Trophoblast cell (in vitro differentiated cells and primary cell): Measurements from ENCODE around the gene FKBP15.

ENCODE experiments used
- DNase-seq, 2 donors: peaks; one replicate each; pipeline ENCODE4 v3.0.0-alpha.2; 2016
- H2AFZ ChIP-seq: 2 replicates; pipeline ENCODE4 v1.6.1; 2013; ENCODE audit warnings: low read length, moderate library complexity, mild to moderate bottlenecking; ENCODE audit not compliant: insufficient read depth, poor library complexity
- H2AK5ac ChIP-seq: 2 replicates; pipeline ENCODE4 v1.6.1; 2013; ENCODE audit warnings: mild to moderate bottlenecking, low read length
- H2BK120ac ChIP-seq: 2 replicates; pipeline ENCODE4 v1.6.1; 2013; ENCODE audit warnings: low read length, mild to moderate bottlenecking, moderate library complexity; ENCODE audit not compliant: insufficient read depth, poor library complexity
- H2BK12ac ChIP-seq: 2 replicates; pipeline ENCODE4 v1.6.1; 2013; ENCODE audit warnings: mild to moderate bottlenecking, low read length, moderate library complexity
- H2BK5ac ChIP-seq: 2 replicates; pipeline ENCODE4 v1.6.1; 2013; ENCODE audit warnings: low read length, low read depth, moderate library complexity, mild to moderate bottlenecking; ENCODE audit not compliant: poor library complexity
- H3K14ac ChIP-seq: 2 replicates; pipeline ENCODE4 v1.6.1; 2013; ENCODE audit warnings: mild to moderate bottlenecking, low read length
- H3K18ac ChIP-seq: 2 replicates; pipeline ENCODE4 v1.6.1; 2013; ENCODE audit warnings: mild to moderate bottlenecking, low read length
- H3K23ac ChIP-seq: 2 replicates; pipeline ENCODE4 v1.6.1; 2013; ENCODE audit warnings: low read length
- H3K27ac ChIP-seq: 2 replicates; pipeline ENCODE4 v1.5.1; 2013; ENCODE audit warnings: low read depth, mild to moderate bottlenecking, inconsistent platforms, low read length, moderate library complexity
- H3K27me3 ChIP-seq: 2 replicates; pipeline ENCODE4 v1.6.1; 2013; ENCODE audit warnings: inconsistent platforms, mild to moderate bottlenecking, low read length, moderate library complexity; ENCODE audit not compliant: insufficient read depth
- H3K36me3 ChIP-seq, 2 experiments: 1 replicate in 1 of 2; 2 replicates in 1 of 2; pipeline ENCODE4 v1.6.1; 2013; ENCODE audit warnings: low read length in 2 of 2, mild to moderate bottlenecking in 2 of 2, moderate library complexity in 1 of 2; ENCODE audit not compliant: insufficient read depth in 2 of 2, control insufficient read depth in 1 of 2
- H3K4ac ChIP-seq: 2 replicates; pipeline ENCODE4 v1.6.1; 2013; ENCODE audit warnings: low read depth, mild to moderate bottlenecking, low read length, moderate library complexity
- H3K4me1 ChIP-seq, 2 experiments: 1 replicate in 1 of 2; 2 replicates in 1 of 2; pipeline ENCODE4 v1.6.1; 2013; ENCODE audit warnings: low read length in 2 of 2, mild to moderate bottlenecking in 2 of 2, moderate library complexity in 1 of 2; ENCODE audit not compliant: insufficient read depth in 2 of 2, control insufficient read depth in 1 of 2
- H3K4me2 ChIP-seq: 2 replicates; pipeline ENCODE4 v1.6.1; 2013; ENCODE audit warnings: inconsistent platforms, mild to moderate bottlenecking, low read length, moderate library complexity
- H3K4me3 ChIP-seq: 2 replicates; pipeline ENCODE4 v1.5.1; 2013; ENCODE audit warnings: mild to moderate bottlenecking, low read depth, low read length, inconsistent platforms
- H3K79me1 ChIP-seq: one replicate; pipeline ENCODE4 v1.6.1; 2013; ENCODE audit warnings: low read length
- H3K79me2 ChIP-seq: 2 replicates; pipeline ENCODE4 v1.6.1; 2013; ENCODE audit warnings: low read length, mild to moderate bottlenecking; ENCODE audit not compliant: control insufficient read depth, insufficient read depth, poor library complexity
- H3K9ac ChIP-seq: 2 replicates; pipeline ENCODE4 v1.6.1; 2013; ENCODE audit warnings: mild to moderate bottlenecking, low read length
- H3K9me3 ChIP-seq: 2 replicates; pipeline ENCODE4 v1.6.1; 2013; ENCODE audit warnings: low read depth, mild to moderate bottlenecking, control low read depth, inconsistent platforms, low read length; ENCODE audit not compliant: insufficient read depth
- H4K12ac ChIP-seq: 2 replicates; pipeline ENCODE4 v1.6.1; 2013; ENCODE audit warnings: low read depth, mild to moderate bottlenecking, low read length, moderate library complexity
- H4K8ac ChIP-seq: 2 replicates; pipeline ENCODE4 v1.6.1; 2013; ENCODE audit warnings: low read depth, mild to moderate bottlenecking, low read length, moderate library complexity
- H4K91ac ChIP-seq: one replicate; pipeline ENCODE4 v1.6.1; 2013; ENCODE audit warnings: low read depth, mild to moderate bottlenecking, low read length, moderate library complexity
- WGBS: extraction: QIAGEN DNeasy Blood & Tissue Kit; methylation state at CpG from one replicate; pipeline ENCODE4 v1.1.7; 2013; ENCODE audit warnings: missing lambda C conversion rate; ENCODE audit not compliant: insufficient read length, insufficient coverage; ENCODE audit errors: extremely low coverage; 5-methylcytosine and 5-hydroxymethylcytosine counted together

Gene FKBP15

GRCh38 chr9:113219969-113220368, 1.1 kb downstream of the FKBP15 start:
- Histone ChIP-seq H2AFZ (no peak overlapping the region), H3K36me3 (peaks cover 0 to 4% of the 10 kb centered on the region in 2 experiments), H3K27me3 (no peaks in the 10 kb centered on the region), H3K4me1 (peaks cover 6 to 9% of the 10 kb centered on the region in 2 experiments), H3K18ac (no peak overlapping the region), H4K8ac (no peak overlapping the region), H3K79me1 (peaks cover 6% of the 10 kb centered on the region), H4K91ac (no peak overlapping the region), H3K4me3 (no peak overlapping the region), H3K14ac (no peak overlapping the region), H2AK5ac (no peak overlapping the region), H2BK120ac (no peak overlapping the region), H3K23ac (no peak overlapping the region), H3K27ac (no peak overlapping the region), H3K9me3 (no peaks in the 10 kb centered on the region), H3K9ac (no peak overlapping the region), H3K4ac (no peak overlapping the region), H3K4me2 (peak overlapping the region; percentile 65), H2BK5ac (no peak overlapping the region), H2BK12ac (no peak overlapping the region), H4K12ac (no peak overlapping the region), H3K79me2 (peaks cover 10% of the 10 kb centered on the region)
- WGBS: no CpG with 5 or more reads among the region's 1 CpG
- peak in 1 of 2 donors; percentile 19 for DNase-seq

DNA sequence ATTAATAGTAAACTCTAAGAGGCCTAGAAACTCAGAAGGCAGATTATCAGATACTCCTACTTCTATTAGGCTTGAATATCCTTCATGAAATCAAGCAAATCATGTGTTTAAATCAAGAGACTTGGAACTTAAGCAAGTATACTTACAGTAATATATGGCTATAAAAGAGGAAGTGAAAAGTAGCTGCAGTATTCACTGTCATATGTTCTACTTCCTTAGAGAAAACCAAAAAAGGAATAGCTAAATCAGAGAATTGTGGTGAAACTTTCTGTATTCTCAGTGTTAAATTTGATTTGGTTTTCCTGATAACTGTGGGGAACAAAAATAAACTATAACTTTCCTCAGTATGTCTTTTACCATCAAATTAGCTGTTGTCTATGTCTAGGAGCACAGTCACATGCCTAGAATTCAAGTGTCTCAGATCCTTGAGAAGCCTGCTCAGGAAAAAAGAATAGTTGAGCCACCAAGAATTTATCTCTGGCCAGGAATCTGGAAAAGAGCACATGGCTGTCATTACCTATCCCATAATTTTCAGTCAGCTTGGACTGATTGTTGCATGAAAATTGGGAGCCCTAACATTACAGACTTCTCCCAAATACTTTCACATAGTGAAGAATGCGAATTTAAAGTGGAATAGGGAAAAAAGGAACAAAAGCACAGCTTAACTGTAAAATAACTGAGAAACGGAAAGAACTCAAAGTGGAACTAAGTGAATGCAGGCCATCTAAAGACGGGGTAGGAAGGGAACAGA, 1.7 kb downstream of the FKBP15 start:
- Histone ChIP-seq H2BK5ac (no peak overlapping the region), H3K9ac (no peak overlapping the region), H3K18ac (no peak overlapping the region), H2AK5ac (no peak overlapping the region), H4K12ac (no peak overlapping the region), H3K23ac (no peak overlapping the region), H2BK12ac (no peak overlapping the region), H3K9me3 (no peaks in the 10 kb centered on the region), H4K8ac (no peak overlapping the region), H3K36me3 (peaks cover 0 to 2% of the 10 kb centered on the region in 2 experiments), H3K4ac (no peak overlapping the region), H3K4me1 (peaks cover 6 to 9% of the 10 kb centered on the region in 2 experiments), H2BK120ac (no peak overlapping the region), H3K4me2 (no peak overlapping the region), H3K79me1 (peaks cover 6% of the 10 kb centered on the region), H3K4me3 (no peak overlapping the region), H3K14ac (no peak overlapping the region), H3K27me3 (no peaks in the 10 kb centered on the region), H3K79me2 (peaks cover 10% of the 10 kb centered on the region), H3K27ac (no peak overlapping the region), H4K91ac (no peak overlapping the region), H2AFZ (no peak overlapping the region)
- no peak for DNase-seq
- WGBS: no CpG with 5 or more reads among the region's 3 CpGs

DNA sequence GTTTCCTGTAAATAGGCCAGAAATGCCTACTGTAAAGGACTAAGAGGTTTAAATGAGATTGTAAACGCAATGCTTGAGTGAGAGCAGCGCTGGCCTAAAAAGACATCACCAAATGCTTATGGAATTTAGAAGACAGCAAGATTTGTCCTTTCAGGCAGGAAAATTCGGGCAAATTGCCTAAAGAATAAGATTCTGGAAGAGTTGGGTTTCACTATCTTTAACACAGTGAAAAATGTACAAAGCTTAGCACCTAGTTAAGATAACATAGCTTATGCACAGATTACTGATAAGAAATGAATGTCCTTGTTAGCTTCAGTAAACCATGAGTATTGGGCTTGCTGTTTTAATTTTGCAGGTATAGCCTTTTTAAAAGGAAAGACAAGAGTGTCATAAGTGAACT, 4.7 kb downstream of the FKBP15 start:
- Histone ChIP-seq H3K9me3 (no peaks in the 10 kb centered on the region), H3K36me3 (peaks cover 0 to 2% of the 10 kb centered on the region in 2 experiments), H3K4me1 (peaks cover 0 to 2% of the 10 kb centered on the region in 2 experiments), H3K4me2 (no peak overlapping the region), H3K4ac (no peak overlapping the region), H3K23ac (no peak overlapping the region), H2BK12ac (no peak overlapping the region), H3K9ac (no peak overlapping the region), H2AK5ac (no peak overlapping the region), H3K27ac (no peak overlapping the region), H4K12ac (no peak overlapping the region), H4K8ac (no peak overlapping the region), H3K27me3 (no peaks in the 10 kb centered on the region), H3K14ac (no peak overlapping the region), H2BK120ac (no peak overlapping the region), H3K4me3 (no peak overlapping the region), H3K79me2 (peaks cover 4% of the 10 kb centered on the region), H4K91ac (no peak overlapping the region), H3K18ac (no peak overlapping the region), H2AFZ (no peak overlapping the region), H2BK5ac (no peak overlapping the region), H3K79me1 (peaks cover 2% of the 10 kb centered on the region)
- peak in 1 of 2 donors; percentile 49 for DNase-seq
- WGBS: no CpG with 5 or more reads among the region's 3 CpGs

DNA sequence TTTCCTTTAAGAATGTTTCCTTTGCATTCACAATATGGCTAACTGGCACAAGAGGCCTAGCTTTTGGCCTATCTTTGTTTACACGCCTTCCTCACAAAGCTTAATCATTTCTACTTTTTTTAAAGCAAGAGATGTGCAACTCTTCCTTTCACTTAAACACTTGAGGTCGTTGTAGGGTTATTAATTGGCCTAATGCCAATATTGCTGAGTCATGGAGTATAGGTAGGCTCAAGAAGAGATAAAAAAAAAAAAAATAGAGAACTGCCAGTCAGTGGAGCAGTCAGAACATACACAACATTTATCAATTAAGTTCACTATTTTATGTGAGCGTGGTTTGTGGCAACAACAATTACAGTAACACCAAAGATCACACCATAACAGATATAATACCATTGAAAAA, 5.9 kb downstream of the FKBP15 start:
- Histone ChIP-seq H3K4ac (no peak overlapping the region), H3K4me2 (no peak overlapping the region), H3K27ac (no peak overlapping the region), H3K79me2 (no peaks in the 10 kb centered on the region), H3K9ac (no peak overlapping the region), H3K27me3 (no peaks in the 10 kb centered on the region), H4K8ac (no peak overlapping the region), H2BK120ac (no peak overlapping the region), H2AK5ac (no peak overlapping the region), H3K18ac (no peak overlapping the region), H2BK5ac (no peak overlapping the region), H3K9me3 (no peaks in the 10 kb centered on the region), H4K12ac (no peak overlapping the region), H3K79me1 (no peaks in the 10 kb centered on the region), H2AFZ (no peak overlapping the region), H3K14ac (no peak overlapping the region), H3K23ac (no peak overlapping the region), H2BK12ac (no peak overlapping the region), H3K4me1 (no peaks in the 10 kb centered on the region), H3K36me3 (peaks cover 4 to 6% of the 10 kb centered on the region in 2 experiments), H4K91ac (no peak overlapping the region), H3K4me3 (no peak overlapping the region)
- no CpG with 5 or more reads among the region's 3 CpGs for WGBS
- no peak for DNase-seq
